H1 (cell line): ENCODE results near the gene APH1B. TPM values are rescaled to one million over a fixed set of nuclear protein-coding genes. Genes with fewer than 3 reads are reported as not detected.

Experiments
- CTCF ChIA-PET: fragments of 300-600 bp; sonication (Branson Sonifier 250); formaldehyde crosslinking; loops from one replicate; lab custom pipeline; 2021; ENCODE audit not compliant: partially characterized antibody; lab: Charles Lee
- POLR2A ChIA-PET: fragments of 300-600 bp; sonication (Branson Sonifier 250); formaldehyde crosslinking; loops from one replicate; lab custom pipeline; 2021; ENCODE audit warnings: inconsistent platforms; ENCODE audit not compliant: partially characterized antibody; lab: Charles Lee
- DNase-seq, 2 experiments: peaks; one replicate each; pipeline versions ENCODE4 v3.0.0 to v3.0.0-alpha.2; 2010 to 2022; ENCODE audit warnings: low spot score in 2 of 2, low read depth in 1 of 2, mixed read lengths in 1 of 2
- FAIRE-seq: peaks from 2 replicates; lab custom pipeline; 2011; peaks lifted over from hg19 to GRCh38; lab: Jason Lieb, UNC
- H2AFZ ChIP-seq: 2 replicates; pipeline ENCODE4 v1.8.1; 2012; ENCODE audit warnings: low read length, inconsistent platforms
- H2AK5ac ChIP-seq: 2 replicates; pipeline ENCODE4 v1.6.1; 2013; ENCODE audit warnings: low read depth, low read length
- H2BK120ac ChIP-seq: replicated peaks from 2 replicates; pipeline ENCODE3; 2013; ENCODE audit warnings: low read depth, low read length, inconsistent platforms
- H2BK12ac ChIP-seq: 2 replicates; pipeline ENCODE4 v1.6.1; 2013; ENCODE audit warnings: low read depth, low read length
- H2BK15ac ChIP-seq: 2 replicates; pipeline ENCODE4 v1.6.1; 2013; ENCODE audit warnings: low read length
- H2BK20ac ChIP-seq: 2 replicates; pipeline ENCODE4 v1.6.1; 2013; ENCODE audit warnings: low read length
- H2BK5ac ChIP-seq: 2 replicates; pipeline ENCODE4 v1.6.1; 2013; ENCODE audit warnings: low read depth, low read length
- H3K14ac ChIP-seq: 2 replicates; pipeline ENCODE4 v1.6.1; 2013; ENCODE audit warnings: inconsistent platforms; ENCODE audit not compliant: insufficient read length
- H3K18ac ChIP-seq: 2 replicates; pipeline ENCODE4 v1.6.1; 2013; ENCODE audit warnings: low read length; ENCODE audit errors: extremely low read depth
- H3K23ac ChIP-seq: 2 replicates; pipeline ENCODE4 v1.6.1; 2013; ENCODE audit warnings: inconsistent platforms; ENCODE audit not compliant: insufficient read length
- H3K23me2 ChIP-seq: 2 replicates; pipeline ENCODE4 v1.6.1; 2013; ENCODE audit warnings: low read depth, low read length
- H3K27ac ChIP-seq: 2 replicates; pipeline ENCODE4 v1.6.1; 2011; ENCODE audit warnings: low read depth, low read length, inconsistent platforms
- H3K27me3 ChIP-seq, 4 experiments: replicated peaks in 1 of 4; 1 replicate in 1 of 4; 2 replicates in 3 of 4; pipeline versions ENCODE4 v1.6.1 to v1.8.1; 2011 to 2013; ENCODE audit warnings: low read length in 3 of 4, mild to moderate bottlenecking in 3 of 4, inconsistent platforms in 2 of 4, mixed read lengths in 2 of 4, moderate library complexity in 1 of 4; ENCODE audit not compliant: control insufficient read depth in 3 of 4, insufficient read depth in 3 of 4; ENCODE audit errors: extremely low read depth in 1 of 4
- H3K36me3 ChIP-seq, 4 experiments: 2 replicates each; pipeline versions ENCODE4 v1.6.1 to v1.8.1; 2011 to 2013; ENCODE audit warnings: mild to moderate bottlenecking in 4 of 4, low read length in 3 of 4, moderate library complexity in 2 of 4, control low read depth in 1 of 4, inconsistent platforms in 1 of 4; ENCODE audit not compliant: insufficient read depth in 4 of 4, control insufficient read depth in 2 of 4
- H3K4ac ChIP-seq: replicated peaks from 2 replicates; pipeline ENCODE3; 2013; ENCODE audit warnings: low read length, low read depth, mixed read lengths, inconsistent platforms; ENCODE audit not compliant: insufficient read length
- H3K4me1 ChIP-seq, 4 experiments: replicated peaks in 1 of 4; 1 replicate in 1 of 4; 2 replicates in 3 of 4; pipeline versions ENCODE4 v1.6.1 to v1.8.1; 2011 to 2013; ENCODE audit warnings: low read length in 3 of 4, inconsistent platforms in 2 of 4, mixed read lengths in 1 of 4; ENCODE audit not compliant: insufficient read depth in 4 of 4, control insufficient read depth in 3 of 4
- H3K4me2 ChIP-seq, 2 experiments: 2 replicates each; pipeline versions ENCODE4 v1.6.1 to v1.8.1; 2011 to 2013; ENCODE audit warnings: low read depth in 2 of 2, low read length in 2 of 2, control low read depth in 1 of 2, inconsistent platforms in 1 of 2, mild to moderate bottlenecking in 1 of 2; ENCODE audit not compliant: insufficient read depth in 1 of 2
- H3K4me3 ChIP-seq, 4 experiments: fragments of 200-600, 300-600 bp in 1 of 4; sonication (generic), shearing (Covaris generic), sonication (Bioruptor Twin) in 1 of 4; 2 replicates each; pipeline versions ENCODE4 v1.5.1 to v1.8.1; 2011 to 2016; ENCODE audit warnings: low read length in 4 of 4, low read depth in 3 of 4, control low read depth in 2 of 4, inconsistent platforms in 2 of 4, mild to moderate bottlenecking in 2 of 4, mixed read lengths in 1 of 4, moderate library complexity in 1 of 4; ENCODE audit not compliant: insufficient read depth in 2 of 4; ENCODE audit errors: extremely low read depth in 1 of 4
- H3K56ac ChIP-seq: replicated peaks from 2 replicates; pipeline ENCODE3; 2013; ENCODE audit warnings: low read depth, mild to moderate bottlenecking, mixed read lengths, low read length, inconsistent platforms; ENCODE audit not compliant: insufficient read length
- H3K79me1 ChIP-seq: 2 replicates; pipeline ENCODE4 v1.6.1; 2013; ENCODE audit warnings: low read depth, low read length, control low read depth
- H3K79me2 ChIP-seq, 2 experiments: 2 replicates each; pipeline versions ENCODE4 v1.6.1 to v1.8.1; 2012 to 2013; ENCODE audit warnings: low read length in 2 of 2, mild to moderate bottlenecking in 2 of 2, inconsistent platforms in 1 of 2; ENCODE audit not compliant: insufficient read depth in 2 of 2, control insufficient read depth in 1 of 2
- H3K9ac ChIP-seq, 4 experiments: replicated peaks in 1 of 4; 1 replicate in 1 of 4; 2 replicates in 3 of 4; pipeline versions ENCODE4 v1.6.1 to v1.8.1; 2011 to 2013; ENCODE audit warnings: low read depth in 3 of 4, low read length in 3 of 4, control low read depth in 2 of 4, mild to moderate bottlenecking in 2 of 4, moderate library complexity in 2 of 4, inconsistent platforms in 1 of 4; ENCODE audit errors: extremely low read depth in 1 of 4
- H3K9me3 ChIP-seq, 2 experiments: 2 replicates each; pipeline versions ENCODE4 v1.6.1 to v1.8.1; 2012 to 2013; ENCODE audit warnings: mild to moderate bottlenecking in 2 of 2, moderate library complexity in 2 of 2, control low read depth in 1 of 2, inconsistent platforms in 1 of 2, low read depth in 1 of 2, low read length in 1 of 2, mixed read lengths in 1 of 2; ENCODE audit not compliant: insufficient read depth in 2 of 2
- H4K20me1 ChIP-seq, 2 experiments: replicated peaks in 1 of 2; 2 replicates each; pipeline versions ENCODE3 to v1.8.1; 2011 to 2013; ENCODE audit warnings: inconsistent platforms in 2 of 2, low read length in 2 of 2, mild to moderate bottlenecking in 1 of 2; ENCODE audit not compliant: insufficient read depth in 2 of 2, control insufficient read depth in 1 of 2
- H4K5ac ChIP-seq: 2 replicates; pipeline ENCODE4 v1.6.1; 2013; ENCODE audit warnings: low read length, low read depth, mixed read lengths, inconsistent platforms; ENCODE audit not compliant: insufficient read length
- H4K8ac ChIP-seq: 2 replicates; pipeline ENCODE4 v1.8.0; 2013; ENCODE audit warnings: mild to moderate bottlenecking, moderate library complexity, low read length, inconsistent platforms; ENCODE audit not compliant: insufficient read depth; ENCODE audit errors: extremely low read depth
- H4K91ac ChIP-seq: replicated peaks from 2 replicates; pipeline ENCODE3; 2013; ENCODE audit warnings: low read length, mixed read lengths, inconsistent platforms; ENCODE audit not compliant: insufficient read length
- BRCA1 ChIP-seq: IDR thresholded peaks from 2 replicates; pipeline ENCODE4 v1.6.1; 2012; ENCODE audit warnings: low read depth, low read length, improper control_type of control experiment
- NRF1 ChIP-seq: IDR thresholded peaks from 2 replicates; pipeline ENCODE4 v1.6.1; 2011; ENCODE audit warnings: mild to moderate bottlenecking, low read depth, low read length, improper control_type of control experiment
- POLR2AphosphoS5 ChIP-seq: IDR thresholded peaks from 2 replicates; pipeline ENCODE4 v1.6.1; 2011; ENCODE audit warnings: low read depth, low read length
- SRF ChIP-seq: IDR thresholded peaks from 2 replicates; pipeline ENCODE4 v1.6.1; 2011; ENCODE audit warnings: mild to moderate bottlenecking, low read depth, low read length, moderate library complexity
- TBP ChIP-seq: IDR thresholded peaks from 2 replicates; pipeline ENCODE4 v1.6.1; 2011; ENCODE audit warnings: low read depth, low read length, improper control_type of control experiment
- WGBS, 2 experiments: shearing (Covaris generic) in 1 of 2; methylation state at CpG; one replicate each; pipeline versions ENCODE4 v1.1.6 to v1.1.7; 2013 to 2015; ENCODE audit warnings: low lambda C conversion rate in 2 of 2, mixed read lengths in 2 of 2, inconsistent platforms in 1 of 2, low coverage in 1 of 2, missing lambda C conversion rate in 1 of 2; ENCODE audit not compliant: insufficient replicate concordance in 2 of 2, insufficient coverage in 1 of 2, insufficient read length in 1 of 2; ENCODE audit errors: extremely low coverage in 1 of 2, missing lambda C conversion rate in 1 of 2; 5-methylcytosine and 5-hydroxymethylcytosine counted together
- polyA plus RNA-seq, 7 experiments: library from polyadenylated mRNA; depleted of rRNA in 3 of 7; stranded (reverse) in 5 of 7; unstranded in 2 of 7; fragments of >200 nt in 5 of 7; fragments of 200-250 nt in 2 of 7; gene quantifications; 1 replicate in 5 of 7; 2 replicates in 1 of 7; 4 replicates in 1 of 7; pipeline versions ENCODE4 v1.2.1 to v1.2.3, GENCODE V29; 2011 to 2013; ENCODE audit warnings: missing spikeins in 2 of 7, mixed read lengths in 2 of 7
- total RNA-seq: library from RNA; stranded (reverse); fragmentation: NEBNext Ultra II Directional; extraction: Animal tissue kit (Norgen Biotek cat#: 25700); gene quantifications from 2 replicates; pipeline ENCODE4 v1.2.1, GENCODE V29; 2021
- TF ChIP-seq, protein P1 (sequence below), 3 experiments: IDR thresholded peaks; 1 replicate in 2 of 3; 2 replicates in 1 of 3; pipeline versions ENCODE4 v1.5.1 to v1.6.1; 2011; ENCODE audit warnings: low read length in 3 of 3, mild to moderate bottlenecking in 3 of 3, inconsistent platforms in 2 of 3, low read depth in 1 of 3, moderate library complexity in 1 of 3; ENCODE audit not compliant: insufficient read depth in 1 of 3; ENCODE audit errors: control extremely low read depth in 1 of 3

The APH1B gene
- total and polyA plus RNA-seq, 2 of the 8 experiments (the other 6 are each of a cell fraction or from before 2014, with no cell fraction given), result 11.5 to 22.9 TPM

DNA sequence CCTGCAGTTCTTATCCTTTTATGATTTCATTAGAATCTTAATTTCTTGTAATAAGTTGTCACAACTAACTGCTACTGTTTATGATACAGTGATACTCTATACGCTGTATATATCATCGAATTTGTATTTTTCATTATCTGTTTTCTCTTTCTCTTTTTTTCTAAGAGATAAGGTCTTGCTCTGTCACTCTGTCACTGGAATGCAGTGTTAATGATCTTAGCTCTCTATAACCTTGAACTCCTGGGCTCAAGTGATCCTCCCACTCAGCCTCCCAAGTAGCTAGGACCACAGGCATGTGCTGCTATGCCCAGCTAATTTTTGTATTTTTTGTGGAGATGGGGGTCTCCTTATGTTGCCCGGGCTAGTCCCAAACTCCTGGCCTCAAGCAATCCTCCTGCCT, 14.8 kb downstream of the APH1B start:
- no peak overlapping the region for H2BK20ac ChIP-seq
- peaks cover 0 to 3% of the 10 kb centered on the region in 2 experiments for H4K20me1 ChIP-seq
- no peaks in the 10 kb centered on the region for H3K4me1 ChIP-seq
- H3K56ac ChIP-seq, result no peak overlapping the region
- H2AK5ac ChIP-seq, result no peak overlapping the region
- no peak overlapping the region for H2BK120ac ChIP-seq
- WGBS, 2 experiments, result 96% methylated on average over 3 of the region's 3 CpGs; no CpG with 5 or more reads in 1 of the 2 experiments
- no peak overlapping the region for H4K8ac ChIP-seq
- H3K79me2 ChIP-seq, result no peaks in the 10 kb centered on the region
- H3K4me2 ChIP-seq, result no peak overlapping the region
- no peak overlapping the region for H3K9ac ChIP-seq
- no peak overlapping the region for H3K4ac ChIP-seq
- no peak overlapping the region for H2BK5ac ChIP-seq
- no peak overlapping the region for H3K18ac ChIP-seq
- POLR2A ChIA-PET, result interaction anchor here (0.6 to 1.4 kb wide), 3 partner anchors 16 to 169 kb away, joined by 3 to 5 read pairs (median 3); no protein-coding TSS in a partner anchor
- H3K27me3 ChIP-seq, result no peaks in the 10 kb centered on the region
- no peak overlapping the region for H3K4me3 ChIP-seq
- no peak overlapping the region for H3K27ac ChIP-seq
- H3K23ac ChIP-seq, result no peak overlapping the region
- no peak overlapping the region for H3K14ac ChIP-seq
- H2BK15ac ChIP-seq, result no peak overlapping the region
- no peaks in the 10 kb centered on the region for H3K79me1 ChIP-seq
- H3K23me2 ChIP-seq, result no peaks in the 10 kb centered on the region
- H3K36me3 ChIP-seq, result no peaks in the 10 kb centered on the region; a peak in 1 of 8 replicates
- CTCF ChIA-PET, result interaction anchor here (0.6 to 6.5 kb wide), 6 partner anchors 10 to 266 kb away, joined by 3 to 25 read pairs (median 7); no protein-coding TSS in a partner anchor
- no peaks in the 10 kb centered on the region for H3K9me3 ChIP-seq
- H4K91ac ChIP-seq, result no peak overlapping the region
- TF ChIP-seq POLR2AphosphoS5 (no peak), TBP (no peak), SRF (no peak), NRF1 (no peak), BRCA1 (no peak)
- TF ChIP-seq, protein P1, sequence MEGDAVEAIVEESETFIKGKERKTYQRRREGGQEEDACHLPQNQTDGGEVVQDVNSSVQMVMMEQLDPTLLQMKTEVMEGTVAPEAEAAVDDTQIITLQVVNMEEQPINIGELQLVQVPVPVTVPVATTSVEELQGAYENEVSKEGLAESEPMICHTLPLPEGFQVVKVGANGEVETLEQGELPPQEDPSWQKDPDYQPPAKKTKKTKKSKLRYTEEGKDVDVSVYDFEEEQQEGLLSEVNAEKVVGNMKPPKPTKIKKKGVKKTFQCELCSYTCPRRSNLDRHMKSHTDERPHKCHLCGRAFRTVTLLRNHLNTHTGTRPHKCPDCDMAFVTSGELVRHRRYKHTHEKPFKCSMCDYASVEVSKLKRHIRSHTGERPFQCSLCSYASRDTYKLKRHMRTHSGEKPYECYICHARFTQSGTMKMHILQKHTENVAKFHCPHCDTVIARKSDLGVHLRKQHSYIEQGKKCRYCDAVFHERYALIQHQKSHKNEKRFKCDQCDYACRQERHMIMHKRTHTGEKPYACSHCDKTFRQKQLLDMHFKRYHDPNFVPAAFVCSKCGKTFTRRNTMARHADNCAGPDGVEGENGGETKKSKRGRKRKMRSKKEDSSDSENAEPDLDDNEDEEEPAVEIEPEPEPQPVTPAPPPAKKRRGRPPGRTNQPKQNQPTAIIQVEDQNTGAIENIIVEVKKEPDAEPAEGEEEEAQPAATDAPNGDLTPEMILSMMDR (IDR thresholded peaks at IDR 0.05; ENCODE audit: control extremely low read depth in 1 of 3, insufficient read depth in 1 of 3, low read depth in 1 of 3, low read length in 3 of 3), result no peak
- TF ChIP-seq, all 59 proteins: peak for 0
- H2BK12ac ChIP-seq, result no peak overlapping the region
- H2AFZ ChIP-seq, result no peak overlapping the region
- no peak for FAIRE-seq
- H4K5ac ChIP-seq, result no peak overlapping the region
- DNase-seq, result no peak
